LNCaP clone FGC (cell line): ENCODE results near the gene PIK3R2.
A peak's percentile ranks its signal among the peaks of the same experiment; 100 is the strongest.

ENCODE experiments used
- DNase-seq: peaks from one replicate; pipeline ENCODE4 v3.0.0-alpha.2; 2011; ENCODE audit warnings: low read depth
- H3K4me3 ChIP-seq: 2 replicates; pipeline ENCODE4 v1.5.1; 2011; ENCODE audit warnings: mild to moderate bottlenecking, low read depth, low read length, control low read depth
- CTCF ChIP-seq: IDR thresholded peaks from 2 replicates; pipeline ENCODE4 v1.5.1; 2012; ENCODE audit warnings: mild to moderate bottlenecking; ENCODE audit not compliant: control insufficient read depth, insufficient read depth; ENCODE audit errors: extremely low read depth

Gene PIK3R2

GRCh38 chr19:18150776-18151624 lies 2.0 kb upstream of the PIK3R2 start:
- no peak for TF ChIP-seq CTCF
- no peak for DNase-seq
- H3K4me3 ChIP-seq, result no peak overlapping the region

- peak; percentile 40; the same call in 1 of the 2 replicates for TF ChIP-seq CTCF
- peak; percentile 73 for DNase-seq
- peak overlapping the region; percentile 78 for H3K4me3 ChIP-seq
These were observed 534 bp upstream of the PIK3R2 start for GRCh38 chr19:18152442-18152816.

GRCh38 chr19:18153556-18154134 lies 682 bp downstream of the PIK3R2 start:
- no peak for DNase-seq
- TF ChIP-seq CTCF, result no peak
- H3K4me3 ChIP-seq, result peak overlapping the region; percentile 78

- TF ChIP-seq CTCF, result no peak
- no peak for DNase-seq
- peak overlapping the region; percentile 15 for H3K4me3 ChIP-seq
These were observed 2.4 kb downstream of the PIK3R2 start for GRCh38 chr19:18155095-18156087.

- no peak for DNase-seq
- peak overlapping the region; percentile 23; the same call in 1 of the 2 replicates for H3K4me3 ChIP-seq
- TF ChIP-seq CTCF, result no peak
These were observed 3.3 kb downstream of the PIK3R2 start for GRCh38 chr19:18156268-18156667.

GRCh38 chr19:18156841-18157464 lies 4.0 kb downstream of the PIK3R2 start:
- TF ChIP-seq CTCF, result no peak

More at GRCh38 chr19:18156841-18157464, 4.0 kb downstream of the PIK3R2 start:
- peak overlapping the region; percentile 9; the same call in 1 of the 2 replicates for H3K4me3 ChIP-seq
- DNase-seq, result peak; percentile 81
